Measurements from ENCODE around the gene PYGL. TPM values are rescaled to one million over a fixed set of nuclear protein-coding genes. Genes with fewer than 3 reads are reported as not detected.
"Not testable (repeated sequence)": the region's sequence is repeated elsewhere in the genome, so short reads cannot be mapped to it uniquely, and the experiment has no call there.

PYGL gene
- total and polyA plus RNA-seq, 2 experiments from 2014 or later, result 36.6 to 59.0 TPM

DNA sequence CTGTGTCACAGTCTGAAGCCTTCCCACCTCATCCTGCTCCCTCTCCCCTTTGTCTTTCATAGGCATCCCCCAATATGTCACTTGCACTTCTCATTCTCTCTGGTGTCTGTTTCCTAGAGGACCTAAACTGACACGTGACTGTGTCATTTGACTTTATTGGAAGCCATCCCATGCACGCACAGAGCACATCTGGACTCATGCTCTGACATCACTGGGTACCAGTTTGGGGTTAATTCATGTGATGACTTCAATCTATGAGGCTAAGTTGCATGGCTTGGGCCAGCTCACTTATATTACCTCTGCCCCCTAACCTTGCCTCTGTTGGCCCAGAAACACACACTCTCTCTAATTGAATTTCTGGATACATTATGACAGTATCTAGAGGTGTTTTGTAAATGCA is 21.5 kb downstream of the PYGL start:
- no peak for TF ChIP-seq CTCF (IDR thresholded peaks at IDR 0.05; ENCODE audit: low read depth, low read length)

GRCh38 chr14:50920482-50921230 is 23.6 kb downstream of the PYGL start:
- peak; percentile 30 to 94 for DNase-seq (ENCODE audit: low read depth in 1 of 2, low spot score in 1 of 2)
- TF ChIP-seq CTCF (IDR thresholded peaks at IDR 0.05; ENCODE audit: low read depth, low read length), result no peak
- Histone ChIP-seq H3K4me3 (no peak overlapping the region), H3K4me1 (ENCODE audit: low read depth) (peaks cover 4% of the 10 kb centered on the region), H3K27me3 (no peaks in the 10 kb centered on the region), H3K9me3 (ENCODE audit: low read depth) (no peaks in the 10 kb centered on the region), H3K36me3 (peaks cover 8% of the 10 kb centered on the region), H3K27ac (peak overlapping the region; percentile 31)

More for the DNA sequence above, 21.5 kb downstream of the PYGL start:
- Histone ChIP-seq H3K27me3 (no peaks in the 10 kb centered on the region), H3K36me3 (peaks cover 5% of the 10 kb centered on the region), H3K4me1 (ENCODE audit: low read depth) (peaks cover 4% of the 10 kb centered on the region), H3K27ac (no peak overlapping the region), H3K9me3 (ENCODE audit: low read depth) (no peaks in the 10 kb centered on the region), H3K4me3 (no peak overlapping the region)
- no peak for DNase-seq (ENCODE audit: low read depth in 1 of 2, low spot score in 1 of 2)

DNA sequence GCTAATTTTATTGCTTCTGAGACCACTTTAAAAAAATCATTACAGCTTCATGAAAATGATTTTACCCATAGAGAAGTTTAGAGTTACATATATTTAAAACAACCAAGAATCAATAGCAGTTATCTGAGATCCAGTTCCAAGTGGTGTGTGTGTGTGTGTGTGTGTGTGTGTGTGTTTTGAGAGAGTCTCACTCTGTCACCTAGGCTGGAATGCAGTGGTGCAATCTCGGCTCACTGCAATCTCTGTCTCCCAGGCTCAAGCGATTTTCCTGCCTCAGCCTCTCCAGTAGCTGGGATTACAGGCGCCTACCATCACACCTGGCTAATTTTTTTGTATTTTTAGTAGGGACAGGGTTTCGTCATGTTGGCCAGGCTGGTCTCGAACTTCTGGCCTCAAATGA is 24.8 kb downstream of the PYGL start:
- H3K4me1 ChIP-seq (ENCODE audit: low read depth); H3K27me3 ChIP-seq; H3K4me3 ChIP-seq; H3K36me3 ChIP-seq; H3K9me3 ChIP-seq (ENCODE audit: low read depth); H3K27ac ChIP-seq: not testable (repeated sequence)
- DNase-seq (ENCODE audit: low read depth in 1 of 2, low spot score in 1 of 2), result peak in 1 of 2 donors; percentile 41

DNA sequence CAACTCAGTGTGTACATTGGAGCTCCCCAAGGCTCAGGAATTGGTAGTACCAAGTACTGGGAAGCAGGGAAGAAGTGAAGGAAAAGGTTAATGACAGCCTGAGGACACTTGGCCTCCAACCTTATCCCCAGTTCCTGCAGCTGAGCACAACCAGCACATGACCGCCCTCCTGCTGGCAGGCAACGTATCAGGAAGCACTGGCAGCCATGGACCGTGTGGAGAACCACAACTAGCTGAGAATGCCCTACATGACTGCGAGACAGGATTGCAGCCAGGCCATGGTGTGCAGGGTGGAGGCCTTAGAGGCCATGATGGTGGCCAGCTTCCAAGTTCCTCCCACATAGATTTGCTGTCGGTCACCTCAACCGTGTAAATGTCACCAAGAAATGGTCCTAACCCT is 26.8 kb downstream of the PYGL start:
- Histone ChIP-seq H3K4me3 (no peak overlapping the region), H3K27ac (no peak overlapping the region), H3K27me3 (no peaks in the 10 kb centered on the region), H3K9me3 (ENCODE audit: low read depth) (no peaks in the 10 kb centered on the region), H3K36me3 (peaks cover 15% of the 10 kb centered on the region), H3K4me1 (ENCODE audit: low read depth) (peaks cover 4% of the 10 kb centered on the region)
- DNase-seq (ENCODE audit: low read depth in 1 of 2, low spot score in 1 of 2), result no peak
- TF ChIP-seq CTCF (IDR thresholded peaks at IDR 0.05; ENCODE audit: low read depth, low read length), result no peak

DNA sequence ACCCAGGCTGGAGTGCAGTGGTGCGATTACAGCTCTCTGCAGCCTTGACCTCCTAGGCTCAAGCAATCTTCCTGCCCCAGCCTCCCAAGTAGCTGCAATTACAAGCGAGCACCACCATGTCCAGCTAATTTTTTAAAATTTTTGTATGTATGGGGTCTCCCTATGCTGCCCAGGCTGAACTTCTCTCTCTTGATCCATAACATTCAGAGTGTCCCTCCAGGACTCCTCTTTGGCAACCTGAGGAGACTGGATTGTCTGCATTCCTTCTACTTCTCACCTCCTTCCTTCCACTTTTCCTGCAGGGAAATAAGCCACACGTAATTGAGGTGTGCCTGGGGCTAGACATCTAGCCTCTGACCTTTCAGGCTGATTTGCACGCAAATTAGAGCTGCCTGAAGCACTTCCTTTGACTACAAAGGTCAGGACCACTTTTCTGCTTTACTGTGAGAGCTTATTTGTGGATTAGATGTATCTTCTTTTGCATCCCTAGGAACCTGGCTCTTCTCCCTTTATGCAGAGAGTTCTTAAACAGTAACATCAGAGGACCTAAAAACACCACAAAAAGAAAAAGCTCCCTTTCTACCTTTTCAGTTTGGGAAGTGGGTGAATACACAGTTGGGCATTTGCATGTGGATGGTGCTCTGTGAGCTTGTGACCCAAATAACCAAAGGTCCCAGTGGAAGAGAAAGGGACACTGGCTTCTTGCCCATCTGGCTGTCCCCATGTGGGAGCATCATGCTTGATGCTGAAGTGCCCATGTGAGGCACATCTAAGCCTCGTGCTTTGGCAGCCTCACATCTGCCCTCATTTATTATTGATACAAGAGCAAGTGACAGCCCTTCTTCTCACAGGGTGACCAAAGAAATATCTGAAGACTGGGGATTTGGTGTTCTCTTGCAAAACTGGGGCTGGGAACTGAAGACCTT is 33.5 kb downstream of the PYGL start:
- Histone ChIP-seq H3K9me3 (ENCODE audit: low read depth) (no peaks in the 10 kb centered on the region), H3K27ac (no peak overlapping the region), H3K36me3 (peaks cover 12% of the 10 kb centered on the region), H3K27me3 (no peaks in the 10 kb centered on the region), H3K4me3 (no peak overlapping the region), H3K4me1 (ENCODE audit: low read depth) (no peaks in the 10 kb centered on the region)
- DNase-seq (ENCODE audit: low read depth in 1 of 2, low spot score in 1 of 2), result no peak
- TF ChIP-seq CTCF (IDR thresholded peaks at IDR 0.05; ENCODE audit: low read depth, low read length), result no peak

Measured in cardiac muscle cell (in vitro differentiated cells and primary cell).